Measurements from ENCODE around the gene SLC4A8. TPM values are rescaled to one million over a fixed set of nuclear protein-coding genes. Genes with fewer than 3 reads are reported as not detected.
"Not testable (repeated sequence)": the region's sequence is repeated elsewhere in the genome, so short reads cannot be mapped to it uniquely, and the experiment has no call there.

The SLC4A8 gene
- total RNA-seq, 2 donors from 2014 or later = 0.50 to 10.5 TPM

DNA sequence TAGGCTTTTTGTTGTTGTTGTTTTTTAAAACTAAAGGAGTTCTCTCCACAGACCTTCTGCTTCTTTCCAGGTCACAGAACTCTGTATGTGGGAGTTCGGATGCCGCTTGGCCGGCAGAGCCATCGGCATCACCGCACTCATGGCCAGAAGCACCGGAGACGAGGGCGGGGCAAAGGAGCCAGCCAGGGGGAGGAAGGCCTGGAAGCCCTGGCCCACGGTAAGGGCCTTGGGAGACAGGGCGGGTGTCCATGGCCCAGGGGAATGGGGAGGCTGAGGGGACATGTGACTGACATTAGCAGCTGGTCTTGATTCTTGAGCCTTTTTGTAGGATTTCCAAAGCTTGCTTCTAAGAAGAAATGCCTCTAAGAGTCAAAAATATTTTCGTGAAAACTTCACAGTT lies 26.2 kb downstream of the SLC4A8 start:
- Histone ChIP-seq H3K4me1 (replicated peaks) (no peaks in the 10 kb centered on the region), H3K9me3 (no peaks in the 10 kb centered on the region), H3K27me3 (replicated peaks; ENCODE audit: insufficient read depth) (no peaks in the 10 kb centered on the region), H3K36me3 (no peaks in the 10 kb centered on the region), H3K27ac (no peak overlapping the region), H3K4me3 (no peak overlapping the region)
- intact Hi-C loops (cut with DNase I) = no loop called here
- 93% methylated on average over 11 of the region's 11 CpGs for WGBS
- TF ChIP-seq, protein P1, sequence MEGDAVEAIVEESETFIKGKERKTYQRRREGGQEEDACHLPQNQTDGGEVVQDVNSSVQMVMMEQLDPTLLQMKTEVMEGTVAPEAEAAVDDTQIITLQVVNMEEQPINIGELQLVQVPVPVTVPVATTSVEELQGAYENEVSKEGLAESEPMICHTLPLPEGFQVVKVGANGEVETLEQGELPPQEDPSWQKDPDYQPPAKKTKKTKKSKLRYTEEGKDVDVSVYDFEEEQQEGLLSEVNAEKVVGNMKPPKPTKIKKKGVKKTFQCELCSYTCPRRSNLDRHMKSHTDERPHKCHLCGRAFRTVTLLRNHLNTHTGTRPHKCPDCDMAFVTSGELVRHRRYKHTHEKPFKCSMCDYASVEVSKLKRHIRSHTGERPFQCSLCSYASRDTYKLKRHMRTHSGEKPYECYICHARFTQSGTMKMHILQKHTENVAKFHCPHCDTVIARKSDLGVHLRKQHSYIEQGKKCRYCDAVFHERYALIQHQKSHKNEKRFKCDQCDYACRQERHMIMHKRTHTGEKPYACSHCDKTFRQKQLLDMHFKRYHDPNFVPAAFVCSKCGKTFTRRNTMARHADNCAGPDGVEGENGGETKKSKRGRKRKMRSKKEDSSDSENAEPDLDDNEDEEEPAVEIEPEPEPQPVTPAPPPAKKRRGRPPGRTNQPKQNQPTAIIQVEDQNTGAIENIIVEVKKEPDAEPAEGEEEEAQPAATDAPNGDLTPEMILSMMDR (IDR thresholded peaks at IDR 0.05) = no peak
- TF ChIP-seq POLR2A (IDR thresholded peaks at IDR 0.05) (no peak), POLR2AphosphoS5 (IDR thresholded peaks at IDR 0.05) (no peak)
- no peak for DNase-seq (ENCODE audit: low spot score)

DNA sequence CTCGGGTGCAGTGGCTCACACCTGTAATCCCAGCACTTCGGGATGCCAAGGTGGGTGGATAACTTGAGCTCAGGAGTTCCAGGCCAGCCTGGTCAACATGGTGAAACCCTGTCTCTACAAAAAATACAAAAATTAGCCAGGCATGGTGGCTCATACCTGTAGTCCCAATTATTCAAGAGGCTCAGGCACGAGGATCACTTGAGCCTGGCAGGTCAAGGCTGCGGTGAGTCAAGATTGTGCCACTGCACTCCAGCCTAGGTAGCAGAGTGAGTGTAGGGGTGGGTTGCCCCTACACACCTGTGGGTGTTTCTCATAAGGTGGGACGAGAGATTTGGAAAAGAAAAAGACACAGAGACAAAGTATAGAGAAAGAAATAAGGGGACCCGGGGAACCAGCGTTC lies 29.4 kb downstream of the SLC4A8 start:
- WGBS = 84% methylated on average over 7 of the region's 7 CpGs
- DNase-seq (ENCODE audit: low spot score); H3K36me3 ChIP-seq; H3K27me3 ChIP-seq (replicated peaks; ENCODE audit: insufficient read depth); H3K9me3 ChIP-seq; H3K4me3 ChIP-seq; intact Hi-C loops (cut with DNase I); H3K27ac ChIP-seq; H3K4me1 ChIP-seq (replicated peaks): not testable (repeated sequence)

DNA sequence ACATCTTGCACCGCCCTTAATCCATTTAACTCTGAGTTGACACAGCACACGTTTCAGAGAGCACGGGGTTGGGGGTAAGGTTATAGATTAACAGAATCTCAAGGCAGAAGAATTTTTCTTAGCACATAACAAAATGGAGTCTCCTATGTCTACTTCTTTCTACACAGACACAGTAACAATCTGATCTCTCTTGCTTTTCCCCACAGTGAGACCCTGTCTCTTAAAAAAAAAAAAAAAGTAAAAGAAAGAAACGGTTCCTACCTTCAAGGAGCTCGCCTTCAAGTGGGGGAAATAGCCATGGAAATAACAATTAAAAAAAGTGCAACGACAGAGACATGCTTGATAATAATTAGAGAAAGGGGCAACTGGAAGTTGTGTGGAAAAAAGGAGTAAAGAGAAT lies 30.4 kb downstream of the SLC4A8 start:
- H3K9me3 ChIP-seq; H3K27ac ChIP-seq; H3K27me3 ChIP-seq (replicated peaks; ENCODE audit: insufficient read depth); H3K4me3 ChIP-seq; DNase-seq (ENCODE audit: low spot score); H3K4me1 ChIP-seq (replicated peaks); H3K36me3 ChIP-seq; intact Hi-C loops (cut with DNase I): not testable (repeated sequence)
- 77% methylated on average over 3 of the region's 6 CpGs for WGBS

DNA sequence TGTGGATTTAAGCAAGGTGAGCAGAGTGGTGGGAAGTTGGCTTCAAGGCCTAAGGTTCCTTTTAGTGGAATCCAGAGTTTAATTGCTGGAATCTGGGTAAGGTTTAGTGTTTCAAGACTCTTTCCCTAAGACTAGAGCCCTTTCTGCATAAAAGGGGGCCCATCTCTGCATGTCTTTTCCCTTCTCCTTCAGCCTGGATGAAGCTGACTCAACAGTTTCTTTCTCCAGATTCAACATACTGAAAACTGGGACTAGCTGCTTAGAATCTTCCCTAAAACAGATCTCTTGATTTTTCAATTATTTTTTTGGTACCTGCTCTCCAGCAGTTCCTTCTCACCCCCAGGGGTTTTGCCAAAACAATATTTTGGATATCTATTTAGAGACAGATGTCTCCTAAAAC lies 34.0 kb downstream of the SLC4A8 start:
- DNase-seq (ENCODE audit: low spot score) = no peak
- no peak overlapping the region for H3K27ac ChIP-seq
- intact Hi-C loops (cut with DNase I) = no loop called here
- no peaks in the 10 kb centered on the region for H3K4me1 ChIP-seq (replicated peaks)
- H3K4me3 ChIP-seq = no peak overlapping the region
- TF ChIP-seq POLR2A (IDR thresholded peaks at IDR 0.05) = no peak
- H3K27me3 ChIP-seq (replicated peaks; ENCODE audit: insufficient read depth) = no peaks in the 10 kb centered on the region
- no peaks in the 10 kb centered on the region for H3K9me3 ChIP-seq
- no peaks in the 10 kb centered on the region for H3K36me3 ChIP-seq

DNA sequence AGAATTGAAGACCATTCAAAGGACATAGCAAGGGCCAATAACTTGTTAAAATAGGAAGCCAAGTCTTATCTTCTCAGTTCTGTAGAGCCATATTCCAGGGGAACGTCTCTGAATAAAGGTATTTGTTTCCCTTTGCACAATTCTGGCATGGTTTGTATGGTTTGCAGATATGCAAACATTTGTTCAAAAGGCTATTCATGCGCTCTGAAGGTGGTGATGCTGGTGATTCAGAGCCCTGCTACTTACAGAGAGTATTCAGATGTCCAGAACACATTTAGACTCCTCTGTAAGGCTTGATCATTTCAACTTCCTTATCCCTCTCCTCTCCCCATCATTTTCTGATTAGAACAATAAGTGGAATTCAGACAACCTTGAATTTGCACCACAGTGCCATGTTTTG lies 35.9 kb downstream of the SLC4A8 start:
- Histone ChIP-seq H3K27ac (no peak overlapping the region), H3K9me3 (no peaks in the 10 kb centered on the region), H3K36me3 (no peaks in the 10 kb centered on the region), H3K4me3 (no peak overlapping the region), H3K27me3 (replicated peaks; ENCODE audit: insufficient read depth) (no peaks in the 10 kb centered on the region), H3K4me1 (replicated peaks) (no peaks in the 10 kb centered on the region)
- TF ChIP-seq POLR2AphosphoS5 (IDR thresholded peaks at IDR 0.05) = no peak
- TF ChIP-seq, protein P1 (IDR thresholded peaks at IDR 0.05) = no peak
- TF ChIP-seq POLR2A (IDR thresholded peaks at IDR 0.05) = no peak
- no peak for DNase-seq (ENCODE audit: low spot score)
- intact Hi-C loops (cut with DNase I) = no loop called here
- 48% methylated on average over 2 of the region's 2 CpGs for WGBS

DNA sequence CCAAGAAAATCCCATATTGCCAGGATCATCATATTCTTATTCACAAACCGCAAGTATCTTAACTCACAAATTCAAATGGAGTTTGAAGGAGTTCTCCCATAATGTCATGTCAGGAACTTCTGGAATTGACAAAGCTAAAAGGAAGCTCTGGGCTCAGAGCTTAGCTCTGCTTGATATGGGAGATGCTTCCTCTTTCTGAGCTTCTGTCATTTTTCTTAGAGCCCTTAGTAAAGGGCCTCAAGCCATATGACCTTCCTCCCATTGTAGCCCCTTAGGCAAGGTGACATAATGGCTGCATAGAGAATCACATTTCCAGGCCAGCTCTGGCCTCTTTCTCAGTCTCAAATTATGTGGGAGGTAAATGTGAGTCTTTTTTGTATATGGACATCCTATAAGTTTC lies 40.9 kb downstream of the SLC4A8 start:
- no peak for DNase-seq (ENCODE audit: low spot score)
- Histone ChIP-seq H3K36me3 (no peaks in the 10 kb centered on the region), H3K27me3 (replicated peaks; ENCODE audit: insufficient read depth) (no peaks in the 10 kb centered on the region), H3K4me3 (no peak overlapping the region), H3K27ac (no peak overlapping the region), H3K4me1 (replicated peaks) (no peaks in the 10 kb centered on the region), H3K9me3 (no peaks in the 10 kb centered on the region)
- intact Hi-C loops (cut with DNase I) = no loop called here
- TF ChIP-seq POLR2A (IDR thresholded peaks at IDR 0.05) = no peak
- TF ChIP-seq POLR2AphosphoS5 (IDR thresholded peaks at IDR 0.05) = no peak
- TF ChIP-seq, protein P1 (IDR thresholded peaks at IDR 0.05) = no peak
- WGBS = 100% methylated on average over 1 of the region's 1 CpG
